Activated naive CD8-positive, alpha-beta T cell treated with anti-CD3 and anti-CD28 coated beads, Interleukin-2, amount 10 ng/mL, durations not matched to agents 7 days and 5 days (primary cell): Measurements from ENCODE around the gene MIOX. TPM values are rescaled to one million over a fixed set of nuclear protein-coding genes. Genes with fewer than 3 reads are reported as not detected.
"Not testable (repeated sequence)": the region's sequence is repeated elsewhere in the genome, so short reads cannot be mapped to it uniquely, and the experiment has no call there.

Source experiments
- ATAC-seq: fragments of 150-1000 bp; cut with Tn5 transposase; one replicate; pipeline ENCODE4 v1.10.0; 2021; ENCODE audit warnings: low read depth, moderate library complexity
- POLR2A ChIA-PET: fragments of 350-600 bp; sonication (Branson Sonifier 250); formaldehyde crosslinking; loops from one replicate; lab custom pipeline; 2021; ENCODE audit warnings: antibody characterized with exemption; lab: Charles Lee
- DNase-seq: peaks from one replicate; pipeline ENCODE4 v3.0.0; 2021
- H3K27ac Mint-ChIP-seq: one replicate; pipeline ENCODE4 v1.8.0; 2022; ENCODE audit warnings: mild to moderate bottlenecking, mixed read lengths
- H3K27me3 Mint-ChIP-seq: one replicate; pipeline ENCODE4 v1.8.0; 2022; ENCODE audit warnings: mild to moderate bottlenecking, moderate library complexity, mixed read lengths
- H3K36me3 Mint-ChIP-seq: one replicate; pipeline ENCODE4 v1.8.0; 2021; ENCODE audit warnings: mild to moderate bottlenecking, mixed read lengths
- H3K4me1 Mint-ChIP-seq: one replicate; pipeline ENCODE4 v1.8.0; 2021; ENCODE audit warnings: mixed read lengths
- H3K4me3 Mint-ChIP-seq: one replicate; pipeline ENCODE4 v1.8.0; 2022; ENCODE audit warnings: mild to moderate bottlenecking, moderate library complexity, mixed read lengths
- H3K9me3 Mint-ChIP-seq: one replicate; pipeline ENCODE4 v1.8.0; 2021; ENCODE audit warnings: mixed read lengths
- total RNA-seq, 2 experiments: library from RNA; stranded (reverse); gene quantifications; one replicate each; pipeline ENCODE4 v1.2.3, GENCODE V29; 2021

Gene MIOX
- total RNA-seq, 2 experiments from 2014 or later: not detected

- peak overlapping the region; percentile 94 for H3K27ac Mint-ChIP-seq
- H3K36me3 Mint-ChIP-seq: peaks cover 24% of the 10 kb centered on the region
- ATAC-seq (no peak), DNase-seq (peak; percentile 52)
- no peaks in the 10 kb centered on the region for H3K9me3 Mint-ChIP-seq
- peaks cover 40% of the 10 kb centered on the region for H3K4me1 Mint-ChIP-seq
- H3K4me3 Mint-ChIP-seq: peak overlapping the region; percentile 84
- POLR2A ChIA-PET: interaction anchor here (1.1 to 13.0 kb wide), 9 partner anchors 11 to 278 kb away, joined by 3 to 300 read pairs (median 93); partner anchors contain the start of genes CHKB, CPT1B, HDAC10 and KLHDC7B
- no peaks in the 10 kb centered on the region for H3K27me3 Mint-ChIP-seq
These were observed 42.2 kb downstream of the MIOX start for GRCh38 chr22:50528682-50529415.

DNA sequence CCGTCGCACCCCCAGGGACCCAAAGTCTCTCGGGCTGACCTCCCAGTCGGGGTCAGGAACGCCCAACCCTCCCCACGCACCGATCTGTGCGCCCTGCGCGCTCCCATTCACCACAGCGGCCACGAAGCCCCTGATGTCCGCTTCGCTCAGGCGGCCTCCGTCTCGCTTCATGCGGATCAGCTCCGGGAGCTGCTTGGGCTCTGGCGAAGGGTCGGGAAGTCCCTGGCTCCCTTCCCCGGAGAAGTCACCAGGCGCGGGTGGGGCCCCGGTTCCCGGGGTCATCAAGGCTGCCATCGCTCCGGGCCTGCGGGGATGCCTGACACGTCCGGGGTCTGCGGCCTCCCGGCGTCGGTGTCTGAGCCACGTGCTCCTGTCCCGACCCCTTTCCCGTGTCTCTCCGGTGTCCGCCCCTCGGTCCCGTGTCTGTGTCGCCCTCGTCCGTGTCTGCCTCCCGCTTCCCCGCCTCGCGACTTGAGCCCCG is 42.8 kb downstream of the MIOX start:
- POLR2A ChIA-PET: interaction anchor here (0.7 to 13.0 kb wide), 14 partner anchors 11 to 97 kb away, joined by 3 to 300 read pairs (median 7); partner anchors contain the start of genes CHKB, CPT1B, KLHDC7B and LMF2

GRCh38 chr22:50529897-50530579 is 43.4 kb downstream of the MIOX start, which contains the start of gene TYMP:
Gene TYMP (minus strand): TSS chr22:50530012. CDS start chr22:50529709, 303 bp downstream.
- DNase-seq (peak; percentile 91), ATAC-seq (peak; percentile 20)
- H3K36me3 Mint-ChIP-seq: peaks cover 19% of the 10 kb centered on the region
- H3K27ac Mint-ChIP-seq: peak within 1 kb of the TSS; percentile 100
- H3K9me3 Mint-ChIP-seq: no peaks in the 10 kb centered on the region
- peak within 1 kb of the TSS; percentile 95 for H3K4me3 Mint-ChIP-seq
- POLR2A ChIA-PET: interaction anchor here (0.6 to 13.0 kb wide), 14 partner anchors 10 to 96 kb away, joined by 3 to 300 read pairs (median 7); partner anchors contain the start of genes CHKB, CPT1B, KLHDC7B and LMF2
- peaks cover 41% of the 10 kb centered on the region for H3K4me1 Mint-ChIP-seq
- H3K27me3 Mint-ChIP-seq: no peaks in the 10 kb centered on the region

More for the DNA sequence above, 42.8 kb downstream of the MIOX start:
- Mint-ChIP-seq H3K27me3 (no peaks in the 10 kb centered on the region), H3K9me3 (no peaks in the 10 kb centered on the region), H3K4me3 (peak overlapping the region; percentile 84), H3K27ac (peak overlapping the region; percentile 94), H3K4me1 (peaks cover 42% of the 10 kb centered on the region), H3K36me3 (peaks cover 24% of the 10 kb centered on the region)
- DNase-seq: no peak
- ATAC-seq: no peak

- POLR2A ChIA-PET: interaction anchor here (1.5 to 13.0 kb wide), 7 partner anchors 12 to 91 kb away, joined by 4 to 247 read pairs (median 15); partner anchors contain the start of genes KLHDC7B and SYCE3
- Mint-ChIP-seq H3K27me3 (no peaks in the 10 kb centered on the region), H3K9me3 (no peaks in the 10 kb centered on the region), H3K27ac (peak overlapping the region; percentile 100), H3K4me3 (peak overlapping the region; percentile 95), H3K4me1 (peaks cover 41% of the 10 kb centered on the region), H3K36me3 (peaks cover 19% of the 10 kb centered on the region)
- no peak for DNase-seq
- ATAC-seq: peak; percentile 5
These were observed 43.9 kb downstream of the MIOX start for GRCh38 chr22:50530580-50530876.

DNA sequence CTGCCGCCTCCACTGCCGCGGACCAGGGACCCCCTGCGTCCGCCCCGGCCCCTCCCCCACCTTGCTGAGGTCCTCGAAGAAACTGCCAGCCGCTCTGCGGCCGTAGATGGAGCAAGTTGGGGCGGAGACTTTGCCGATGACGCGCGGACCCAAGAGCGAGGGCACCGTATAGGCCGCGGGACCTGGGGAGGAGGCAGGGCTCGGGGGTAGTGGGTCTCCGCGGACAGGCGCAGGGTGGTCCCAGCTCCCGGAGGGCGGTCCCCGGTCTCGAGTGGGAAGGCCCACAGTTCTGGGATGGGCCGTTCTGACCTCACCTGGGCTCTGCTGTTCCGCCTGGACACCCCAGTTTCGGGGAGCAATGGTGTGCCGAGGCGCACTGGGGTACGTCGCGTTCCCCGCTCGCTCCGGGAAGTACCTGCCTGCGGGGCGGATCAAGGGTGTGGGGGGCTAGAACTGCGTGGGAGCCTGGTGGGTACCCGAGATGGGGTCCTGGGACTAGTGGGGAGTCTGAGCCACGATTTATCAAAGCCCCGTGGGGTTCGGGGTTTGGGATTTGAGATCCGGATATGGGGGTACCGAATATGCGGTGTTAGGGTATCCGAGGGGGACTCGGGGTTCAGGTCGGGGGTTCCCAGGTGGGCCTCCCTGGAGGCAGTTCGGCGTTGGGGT is 44.4 kb downstream of the MIOX start:
- POLR2A ChIA-PET: interaction anchor here (1.0 to 13.0 kb wide), 11 partner anchors 11 to 90 kb away, joined by 4 to 247 read pairs (median 8); partner anchors contain the start of genes CHKB, KLHDC7B, LMF2 and NCAPH2
- H3K27me3 Mint-ChIP-seq: no peaks in the 10 kb centered on the region
- DNase-seq (peak; percentile 87), ATAC-seq (peak; percentile 37)
- peaks cover 41% of the 10 kb centered on the region for H3K4me1 Mint-ChIP-seq
- H3K4me3 Mint-ChIP-seq: peak overlapping the region; percentile 95
- H3K36me3 Mint-ChIP-seq: peaks cover 19% of the 10 kb centered on the region
- H3K9me3 Mint-ChIP-seq: no peaks in the 10 kb centered on the region
- peak overlapping the region; percentile 100 for H3K27ac Mint-ChIP-seq

DNA sequence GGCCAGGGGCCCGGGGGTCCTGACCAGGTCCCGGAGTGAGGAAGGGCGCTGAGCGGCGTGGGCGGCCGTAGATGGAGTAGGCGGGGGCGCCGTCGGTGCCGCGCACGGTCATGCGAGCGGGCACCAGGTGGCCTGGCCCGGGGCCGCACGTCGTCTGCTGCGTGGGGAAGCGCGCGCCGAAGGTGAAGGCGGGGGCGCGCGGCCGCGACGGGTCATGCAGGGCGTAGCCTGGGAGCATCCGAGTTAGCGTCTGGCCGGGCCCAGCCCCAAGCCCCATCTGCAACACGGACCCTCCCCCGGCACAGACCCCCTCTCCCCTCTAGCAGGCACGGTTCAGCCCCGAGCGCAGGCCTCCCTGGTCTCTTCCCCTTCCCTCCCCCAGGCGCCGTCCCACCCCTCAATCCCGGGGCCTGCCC is 44.9 kb downstream of the MIOX start:
- DNase-seq (peak; percentile 86), ATAC-seq (peak; percentile 36)
- Mint-ChIP-seq H3K4me1 (peaks cover 43% of the 10 kb centered on the region), H3K4me3 (peak overlapping the region; percentile 95), H3K27me3 (no peaks in the 10 kb centered on the region), H3K36me3 (peaks cover 19% of the 10 kb centered on the region), H3K27ac (peak overlapping the region; percentile 100), H3K9me3 (no peaks in the 10 kb centered on the region)
- POLR2A ChIA-PET: interaction anchor here (0.8 to 13.0 kb wide), 13 partner anchors 11 to 90 kb away, joined by 3 to 247 read pairs (median 7); partner anchors contain the start of genes CHKB, KLHDC7B, LMF2 and NCAPH2

DNA sequence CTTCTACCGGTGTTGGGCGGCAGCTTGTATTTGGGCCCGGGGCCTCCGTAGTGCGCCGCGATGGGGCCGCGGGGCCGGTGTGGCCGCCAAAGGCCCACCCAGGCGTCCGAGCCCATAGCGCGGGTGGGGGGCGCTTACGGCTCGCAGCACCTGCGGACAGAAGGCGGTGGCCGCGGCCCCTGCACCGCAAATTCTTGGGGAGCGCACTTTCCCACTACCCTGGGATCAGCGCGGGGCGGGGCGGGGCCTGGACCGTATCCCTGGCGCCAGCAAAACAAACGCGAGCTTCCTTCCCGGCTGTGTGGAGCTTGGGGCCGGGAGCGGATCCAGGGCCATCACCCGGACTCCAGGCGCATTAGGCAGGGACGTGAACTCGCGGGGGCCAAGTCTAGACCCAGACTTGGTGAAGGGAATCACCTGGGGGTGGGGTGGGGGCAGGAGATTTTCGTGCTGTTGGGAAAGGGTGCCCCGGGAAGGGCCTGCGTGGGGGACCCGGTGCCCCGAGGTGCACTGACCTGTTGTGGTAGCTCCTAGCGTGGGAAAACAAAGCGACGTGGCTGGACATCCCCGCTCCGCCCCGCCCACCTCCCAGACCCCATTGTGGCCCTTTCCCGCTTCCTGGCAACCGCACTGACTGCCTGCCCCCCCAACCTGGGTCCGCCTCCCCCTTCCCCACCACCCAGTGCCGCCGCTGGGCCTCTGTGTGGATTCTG is 45.5 kb downstream of the MIOX start:
- no peaks in the 10 kb centered on the region for H3K9me3 Mint-ChIP-seq
- POLR2A ChIA-PET: interaction anchor here (0.5 to 13.0 kb wide), 14 partner anchors 10 to 226 kb away, joined by 3 to 247 read pairs (median 6); partner anchors contain the start of genes CHKB, KLHDC7B, LMF2 and NCAPH2
- no peaks in the 10 kb centered on the region for H3K27me3 Mint-ChIP-seq
- peaks cover 24% of the 10 kb centered on the region for H3K36me3 Mint-ChIP-seq
- ATAC-seq: no peak
- H3K4me3 Mint-ChIP-seq: peak overlapping the region; percentile 95
- H3K27ac Mint-ChIP-seq: peak overlapping the region; percentile 100
- H3K4me1 Mint-ChIP-seq: peaks cover 41% of the 10 kb centered on the region
- peak; percentile 66 for DNase-seq

- no peak for ATAC-seq
- Mint-ChIP-seq H3K9me3 (peaks cover 2% of the 10 kb centered on the region), H3K4me1 (peaks cover 37% of the 10 kb centered on the region), H3K27ac (peak overlapping the region; percentile 100), H3K36me3 (peaks cover 23% of the 10 kb centered on the region), H3K27me3 (no peaks in the 10 kb centered on the region), H3K4me3 (peak overlapping the region; percentile 95)
- no peak for DNase-seq
- POLR2A ChIA-PET: interaction anchor here (0.6 to 13.0 kb wide), 9 partner anchors 9 to 88 kb away, joined by 3 to 247 read pairs (median 9); partner anchors contain the start of genes CHKB, KLHDC7B, LMF2 and NCAPH2
These were observed 46.5 kb downstream of the MIOX start for GRCh38 chr22:50532824-50533796.

GRCh38 chr22:50533856-50534711 is 47.4 kb downstream of the MIOX start:
- DNase-seq, H3K27me3 Mint-ChIP-seq, H3K9me3 Mint-ChIP-seq, ATAC-seq: not testable (repeated sequence)
- Mint-ChIP-seq H3K4me1 (peaks cover 34% of the 10 kb centered on the region), H3K27ac (peak overlapping the region; percentile 100), H3K4me3 (peak overlapping the region; percentile 30), H3K36me3 (peaks cover 20% of the 10 kb centered on the region)
- POLR2A ChIA-PET: interaction anchor here (0.9 to 13.0 kb wide), 5 partner anchors 9 to 87 kb away, joined by 3 to 247 read pairs (median 9); partner anchors contain the start of genes KLHDC7B, SCO2 and SYCE3

- ATAC-seq: no peak
- Mint-ChIP-seq H3K27me3 (no peaks in the 10 kb centered on the region), H3K9me3 (peaks cover 2% of the 10 kb centered on the region), H3K27ac (peak overlapping the region; percentile 56), H3K4me3 (no peak overlapping the region), H3K4me1 (peaks cover 43% of the 10 kb centered on the region), H3K36me3 (peaks cover 20% of the 10 kb centered on the region)
- POLR2A ChIA-PET: interaction anchor here (0.9 to 13.0 kb wide), 6 partner anchors 10 to 86 kb away, joined by 3 to 247 read pairs (median 7); partner anchors contain the start of genes KLHDC7B, SCO2 and SYCE3
- no peak for DNase-seq
These were observed 48.5 kb downstream of the MIOX start for GRCh38 chr22:50535113-50535512.
